ENCODE measurements around the gene CFAP20DC. TPM values are rescaled to one million over a fixed set of nuclear protein-coding genes. Genes with fewer than 3 reads are reported as not detected.
"Not testable (repeated sequence)": the region's sequence is repeated elsewhere in the genome, so short reads cannot be mapped to it uniquely, and the experiment has no call there.

Gene CFAP20DC
- total and polyA plus RNA-seq, 5 donors = 0.14 to 0.28 (median 0.18) TPM; not detected in 1

GRCh38 chr3:58696093-58696492 lies 353.7 kb downstream of the CFAP20DC start:
- 63% methylated on average over 1 of the region's 1 CpG for WGBS

GRCh38 chr3:58695284-58695683 lies 354.5 kb downstream of the CFAP20DC start:
- H3K4me1 ChIP-seq (ENCODE audit: control insufficient read depth, insufficient read depth, low read length); H3K27me3 ChIP-seq (ENCODE audit: control insufficient read depth, insufficient read depth); H3K9me3 ChIP-seq (ENCODE audit: control insufficient read depth, low read length); H3K4me3 ChIP-seq (ENCODE audit: low read length); intact Hi-C loops (cut with DNase I); DNase-seq; ATAC-seq; H3K27ac ChIP-seq (ENCODE audit: low read length): not testable (repeated sequence)
- 66% methylated on average over 4 of the region's 4 CpGs for WGBS

More at GRCh38 chr3:58696093-58696492, 353.7 kb downstream of the CFAP20DC start:
- Histone ChIP-seq H3K4me3 (ENCODE audit: low read length) (no peak overlapping the region), H3K4me1 (ENCODE audit: control insufficient read depth, insufficient read depth, low read length) (no peaks in the 10 kb centered on the region), H3K9me3 (ENCODE audit: control insufficient read depth, low read length) (no peaks in the 10 kb centered on the region), H3K27me3 (ENCODE audit: control insufficient read depth, insufficient read depth) (no peaks in the 10 kb centered on the region), H3K27ac (ENCODE audit: low read length) (no peak overlapping the region)
- ATAC-seq (no peak), DNase-seq (no peak)
- intact Hi-C loops (cut with DNase I) = no loop called here

GRCh38 chr3:58693940-58694850 lies 355.6 kb downstream of the CFAP20DC start:
- DNase-seq (no peak), ATAC-seq (no peak)
- no peaks in the 10 kb centered on the region for H3K4me1 ChIP-seq (ENCODE audit: control insufficient read depth, insufficient read depth, low read length)
- no peaks in the 10 kb centered on the region for H3K27me3 ChIP-seq (ENCODE audit: control insufficient read depth, insufficient read depth)
- intact Hi-C loops (cut with DNase I) = no loop called here
- H3K9me3 ChIP-seq (ENCODE audit: control insufficient read depth, low read length) = no peaks in the 10 kb centered on the region
- WGBS = 62% methylated on average over 7 of the region's 7 CpGs
- H3K27ac ChIP-seq (ENCODE audit: low read length) = no peak overlapping the region
- no peak overlapping the region for H3K4me3 ChIP-seq (ENCODE audit: low read length)

GRCh38 chr3:58692484-58692883 lies 357.3 kb downstream of the CFAP20DC start:
- ATAC-seq (no peak), DNase-seq (no peak)
- H3K4me1 ChIP-seq (ENCODE audit: control insufficient read depth, insufficient read depth, low read length) = no peaks in the 10 kb centered on the region
- H3K9me3 ChIP-seq (ENCODE audit: control insufficient read depth, low read length) = no peaks in the 10 kb centered on the region
- intact Hi-C loops (cut with DNase I) = no loop called here
- no peak overlapping the region for H3K27ac ChIP-seq (ENCODE audit: low read length)
- WGBS = 83% methylated on average over 1 of the region's 1 CpG
- no peaks in the 10 kb centered on the region for H3K27me3 ChIP-seq (ENCODE audit: control insufficient read depth, insufficient read depth)
- H3K4me3 ChIP-seq (ENCODE audit: low read length) = no peak overlapping the region

Data from right cardiac atrium (tissue), 5 donors.